Fibroblast of lung (primary cell): ENCODE data around the gene CEP72.

ENCODE experiments used
- CTCF ChIP-seq, 2 donors: IDR thresholded peaks in 1 of 2; conservative IDR thresholded peaks in 1 of 2; 1 replicate in 1 of 2; 2 replicates in 1 of 2; pipeline ENCODE4 v1.5.1; 2011 to 2012; ENCODE audit warnings: low read length in 2 of 2, control low read depth in 1 of 2, inconsistent platforms in 1 of 2, low read depth in 1 of 2, mild to moderate bottlenecking in 1 of 2
- EZH2 ChIP-seq: IDR thresholded peaks from 2 replicates; pipeline ENCODE4 v1.5.1; 2012; ENCODE audit warnings: low read length, control low read depth, mild to moderate bottlenecking; ENCODE audit errors: missing control alignments

- TF ChIP-seq CTCF (conservative IDR thresholded peaks at IDR 0.05 in 1 of 2, IDR thresholded peaks at IDR 0.05 in 1 of 2; ENCODE audit: low read depth in 1 of 2, low read length in 2 of 2) (no peak), EZH2 (no peak)
Measured at GRCh38 chr5:565782-566440, 46.2 kb upstream of the CEP72 start.
